ENCODE measurements around the gene DNAJA4. TPM values are rescaled to one million over a fixed set of nuclear protein-coding genes. Genes with fewer than 3 reads are reported as not detected.

DNAJA4 gene
- total and polyA plus RNA-seq, 5 experiments from 2014 or later = 7.9 to 55.1 (median 15.6) TPM

- Mint-ChIP-seq H3K9me3 (no peaks in the 10 kb centered on the region), H3K36me3 (peaks cover 2 to 73% (median 26%) of the 10 kb centered on the region in 3 donors), H3K4me1 (peaks cover 0 to 11% (median 8%) of the 10 kb centered on the region in 4 donors), H3K4me3 (no peak overlapping the region), H3K27ac (no peak overlapping the region), H3K27me3 (no peaks in the 10 kb centered on the region)
- no peak for DNase-seq
- ATAC-seq = no peak
- POLR2A ChIA-PET = interaction anchor here (1.0 to 1.7 kb wide), 2 partner anchors 13 to 146 kb away, joined by 3 to 4 read pairs; partner anchors contain the start of gene IREB2
Measured at GRCh38 chr15:78292219-78292618, 27.9 kb downstream of the DNAJA4 start.

- H3K9me3 Mint-ChIP-seq = no peaks in the 10 kb centered on the region
- H3K27ac Mint-ChIP-seq = peak within 1 kb of the TSS; percentile 88 to 98 (median 95)
- H3K36me3 Mint-ChIP-seq = peaks cover 0 to 11% (median 9%) of the 10 kb centered on the region in 3 donors
- POLR2A ChIA-PET = interaction anchor here (0.6 to 2.5 kb wide), 17 partner anchors 12 to 1624 kb away, joined by 3 to 53 read pairs (median 4); partner anchors contain the start of genes DNAJA4, IDH3A, IREB2 and MORF4L1
- peak; percentile 97 for ATAC-seq
- peaks cover 17 to 34% (median 25%) of the 10 kb centered on the region in 4 donors for H3K4me1 Mint-ChIP-seq
- peak within 1 kb of the TSS; percentile 91 to 98 (median 97) for H3K4me3 Mint-ChIP-seq
- peak; percentile 84 to 92 (median 90) for DNase-seq
- H3K27me3 Mint-ChIP-seq = no peaks in the 10 kb centered on the region
Measured at GRCh38 chr15:78299101-78299930, 35.0 kb downstream of the DNAJA4 start, which contains the start of gene SKIC8. SKIC8 (minus strand) TSS chr15:78299609; CDS start chr15:78295686, 3,923 bp downstream.

- H3K9me3 Mint-ChIP-seq = no peaks in the 10 kb centered on the region
- ATAC-seq (no peak), DNase-seq (no peak)
- H3K4me3 Mint-ChIP-seq = peak overlapping the region in 7 of 10 donors; percentile 1 to 79 (median 8)
- POLR2A ChIA-PET = interaction anchor here (0.9 kb wide), 1 partner anchor 137 kb away, joined by 4 read pairs; the partner anchor contains the start of gene IREB2
- no peaks in the 10 kb centered on the region for H3K36me3 Mint-ChIP-seq
- peaks cover 0 to 5% (median 0%) of the 10 kb centered on the region in 5 donors for H3K27me3 Mint-ChIP-seq
- peaks cover 9 to 30% (median 24%) of the 10 kb centered on the region in 4 donors for H3K4me1 Mint-ChIP-seq
- H3K27ac Mint-ChIP-seq = peak overlapping the region in 4 of 10 donors; percentile 20 to 63 (median 44)
Measured at GRCh38 chr15:78301326-78301725, 37.0 kb downstream of the DNAJA4 start.

- Mint-ChIP-seq H3K36me3 (no peaks in the 10 kb centered on the region), H3K27ac (no peak overlapping the region), H3K4me3 (peak overlapping the region in 1 of 10 donors; percentile 5), H3K27me3 (peaks cover 0 to 6% (median 0%) of the 10 kb centered on the region in 5 donors), H3K4me1 (peaks cover 9 to 30% (median 23%) of the 10 kb centered on the region in 4 donors), H3K9me3 (no peaks in the 10 kb centered on the region)
- DNase-seq = no peak
- POLR2A ChIA-PET = interaction anchor here (0.9 kb wide), 1 partner anchor 136 kb away, joined by 4 read pairs; the partner anchor contains the start of gene IREB2
- no peak for ATAC-seq
Measured at GRCh38 chr15:78301828-78302227, 37.5 kb downstream of the DNAJA4 start.

GRCh38 chr15:78302579-78303312, 38.4 kb downstream of the DNAJA4 start:
- Mint-ChIP-seq H3K27me3 (peaks cover 0 to 12% (median under 1%) of the 10 kb centered on the region in 5 donors), H3K27ac (no peak overlapping the region), H3K4me3 (no peak overlapping the region), H3K9me3 (no peaks in the 10 kb centered on the region), H3K36me3 (no peaks in the 10 kb centered on the region), H3K4me1 (peaks cover 9 to 22% (median 19%) of the 10 kb centered on the region in 4 donors)
- DNase-seq (no peak), ATAC-seq (no peak)
- POLR2A ChIA-PET = interaction anchor here (0.6 kb wide), 1 partner anchor 109 kb away, joined by 4 read pairs; no protein-coding TSS in a partner anchor

GRCh38 chr15:78304216-78305066, 40.1 kb downstream of the DNAJA4 start:
- no peak overlapping the region for H3K27ac Mint-ChIP-seq
- no peaks in the 10 kb centered on the region for H3K36me3 Mint-ChIP-seq
- no peak overlapping the region for H3K4me3 Mint-ChIP-seq
- DNase-seq = no peak
- POLR2A ChIA-PET = no interaction called here
- ATAC-seq = no peak
- no peaks in the 10 kb centered on the region for H3K9me3 Mint-ChIP-seq
- H3K4me1 Mint-ChIP-seq = peaks cover 1 to 6% (median 5%) of the 10 kb centered on the region in 4 donors
- peaks cover 4 to 20% (median 9%) of the 10 kb centered on the region in 5 donors for H3K27me3 Mint-ChIP-seq

GRCh38 chr15:78306176-78306774, 41.9 kb downstream of the DNAJA4 start:
- Mint-ChIP-seq H3K4me3 (no peak overlapping the region), H3K4me1 (no peaks in the 10 kb centered on the region), H3K27me3 (peaks cover 4 to 20% (median 12%) of the 10 kb centered on the region in 5 donors), H3K9me3 (no peaks in the 10 kb centered on the region), H3K27ac (no peak overlapping the region), H3K36me3 (no peaks in the 10 kb centered on the region)
- DNase-seq = no peak
- POLR2A ChIA-PET = no interaction called here
- ATAC-seq = no peak

- no peak overlapping the region for H3K4me3 Mint-ChIP-seq
- no peaks in the 10 kb centered on the region for H3K4me1 Mint-ChIP-seq
- no peaks in the 10 kb centered on the region for H3K36me3 Mint-ChIP-seq
- H3K27ac Mint-ChIP-seq = no peak overlapping the region
- POLR2A ChIA-PET = no interaction called here
- H3K27me3 Mint-ChIP-seq = peaks cover 4 to 20% (median 12%) of the 10 kb centered on the region in 5 donors
- ATAC-seq (no peak), DNase-seq (no peak)
- no peaks in the 10 kb centered on the region for H3K9me3 Mint-ChIP-seq
Measured at GRCh38 chr15:78307976-78308375, 43.6 kb downstream of the DNAJA4 start.

- POLR2A ChIA-PET = no interaction called here
- peaks cover 4 to 20% (median 12%) of the 10 kb centered on the region in 5 donors for H3K27me3 Mint-ChIP-seq
- no peaks in the 10 kb centered on the region for H3K9me3 Mint-ChIP-seq
- peak; percentile 55 to 58 for ATAC-seq
- H3K4me1 Mint-ChIP-seq = no peaks in the 10 kb centered on the region
- H3K4me3 Mint-ChIP-seq = no peak overlapping the region
- no peaks in the 10 kb centered on the region for H3K36me3 Mint-ChIP-seq
- DNase-seq = peak in 8 of 10 donors; percentile 8 to 31 (median 26)
- H3K27ac Mint-ChIP-seq = no peak overlapping the region
Measured at GRCh38 chr15:78308422-78309032, 44.2 kb downstream of the DNAJA4 start.

- no peak for ATAC-seq
- no peak for DNase-seq
- Mint-ChIP-seq H3K4me3 (no peak overlapping the region), H3K27ac (no peak overlapping the region), H3K27me3 (peaks cover 4 to 19% (median 9%) of the 10 kb centered on the region in 5 donors), H3K4me1 (no peaks in the 10 kb centered on the region), H3K36me3 (no peaks in the 10 kb centered on the region), H3K9me3 (no peaks in the 10 kb centered on the region)
- POLR2A ChIA-PET = interaction anchor here (0.6 to 1.0 kb wide), 2 partner anchors 12 to 121 kb away, joined by 3 to 5 read pairs; partner anchors contain the start of gene SKIC8
Measured at GRCh38 chr15:78311292-78311691, 46.9 kb downstream of the DNAJA4 start.

- Mint-ChIP-seq H3K4me1 (no peaks in the 10 kb centered on the region), H3K4me3 (no peak overlapping the region), H3K9me3 (no peaks in the 10 kb centered on the region), H3K36me3 (no peaks in the 10 kb centered on the region), H3K27me3 (peaks cover 4 to 15% (median 8%) of the 10 kb centered on the region in 5 donors), H3K27ac (peak overlapping the region in 1 of 10 donors; percentile 59)
- ATAC-seq (no peak), DNase-seq (no peak)
- POLR2A ChIA-PET = no interaction called here
Measured at GRCh38 chr15:78312536-78312935, 48.2 kb downstream of the DNAJA4 start.
